ENCODE measurements around the gene JAKMIP1.

- no peak for TF ChIP-seq POLR2A (IDR thresholded peaks at IDR 0.05)
- TF ChIP-seq CTCF (IDR thresholded peaks at IDR 0.05): no peak
Observed at GRCh38 chr4:6242271-6243029, 42.1 kb upstream of the JAKMIP1 start.
